Measurements from ENCODE around the gene NRSN1.

GRCh38 chr6:24157886-24158285 is 31.9 kb downstream of the NRSN1 start:
- TF ChIP-seq ZNF274 (IDR thresholded peaks at IDR 0.05; ENCODE audit: low read depth, low read length) (no peak), YY1 (IDR thresholded peaks at IDR 0.05; ENCODE audit: insufficient read depth, insufficient read length) (no peak), SUZ12 (IDR thresholded peaks at IDR 0.05; ENCODE audit: extremely low read depth, insufficient read depth, insufficient read length) (no peak)

Measured in NT2/D1 (cell line).